ENCODE data around the gene CRHR2. TPM values are rescaled to one million over a fixed set of nuclear protein-coding genes. Genes with fewer than 3 reads are reported as not detected.

CRHR2 gene
- total and polyA plus RNA-seq, 12 donors = under 0.01 to 0.03 TPM; not detected in 10

DNA sequence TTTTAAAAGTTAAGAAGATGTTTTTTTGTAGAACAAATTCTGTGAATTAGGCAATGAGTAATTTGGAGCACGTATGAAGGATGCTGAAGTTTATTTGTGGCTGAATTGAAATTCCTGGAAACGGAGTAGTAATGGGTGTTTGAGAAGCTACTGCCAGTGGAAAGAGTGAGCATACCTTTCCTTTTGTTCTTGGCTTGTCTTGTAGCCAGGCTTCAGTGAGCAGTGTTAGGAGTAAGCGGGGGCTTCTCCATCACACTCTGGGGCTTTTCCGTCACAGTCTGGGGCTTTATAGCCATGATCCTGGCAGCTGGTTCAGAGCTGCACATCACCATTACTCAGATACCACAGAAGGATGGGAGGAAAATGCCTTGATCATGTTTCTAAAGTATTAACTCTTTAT is 55.2 kb downstream of the CRHR2 start:
- intact Hi-C loops (cut with DNase I) = no loop called here
- TF ChIP-seq, protein P1, sequence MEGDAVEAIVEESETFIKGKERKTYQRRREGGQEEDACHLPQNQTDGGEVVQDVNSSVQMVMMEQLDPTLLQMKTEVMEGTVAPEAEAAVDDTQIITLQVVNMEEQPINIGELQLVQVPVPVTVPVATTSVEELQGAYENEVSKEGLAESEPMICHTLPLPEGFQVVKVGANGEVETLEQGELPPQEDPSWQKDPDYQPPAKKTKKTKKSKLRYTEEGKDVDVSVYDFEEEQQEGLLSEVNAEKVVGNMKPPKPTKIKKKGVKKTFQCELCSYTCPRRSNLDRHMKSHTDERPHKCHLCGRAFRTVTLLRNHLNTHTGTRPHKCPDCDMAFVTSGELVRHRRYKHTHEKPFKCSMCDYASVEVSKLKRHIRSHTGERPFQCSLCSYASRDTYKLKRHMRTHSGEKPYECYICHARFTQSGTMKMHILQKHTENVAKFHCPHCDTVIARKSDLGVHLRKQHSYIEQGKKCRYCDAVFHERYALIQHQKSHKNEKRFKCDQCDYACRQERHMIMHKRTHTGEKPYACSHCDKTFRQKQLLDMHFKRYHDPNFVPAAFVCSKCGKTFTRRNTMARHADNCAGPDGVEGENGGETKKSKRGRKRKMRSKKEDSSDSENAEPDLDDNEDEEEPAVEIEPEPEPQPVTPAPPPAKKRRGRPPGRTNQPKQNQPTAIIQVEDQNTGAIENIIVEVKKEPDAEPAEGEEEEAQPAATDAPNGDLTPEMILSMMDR (IDR thresholded peaks at IDR 0.05) = no peak
- TF ChIP-seq POLR2A (IDR thresholded peaks at IDR 0.05) = no peak
- H3K4me3 ChIP-seq = no peak overlapping the region
- DNase-seq = no peak
- peaks cover 0 to 72% of the 10 kb centered on the region in 2 donors for H3K36me3 ChIP-seq (replicated peaks in 1 of 2)
- WGBS, 4 donors = 90 to 97% (median 93%) methylated on average over 4 of the region's 4 CpGs
- H3K27me3 ChIP-seq = no peaks in the 10 kb centered on the region
- H3K4me1 ChIP-seq (replicated peaks in 1 of 2) = no peaks in the 10 kb centered on the region
- no peak overlapping the region for H3K27ac ChIP-seq
- no peaks in the 10 kb centered on the region for H3K9me3 ChIP-seq (replicated peaks in 1 of 3)

DNA sequence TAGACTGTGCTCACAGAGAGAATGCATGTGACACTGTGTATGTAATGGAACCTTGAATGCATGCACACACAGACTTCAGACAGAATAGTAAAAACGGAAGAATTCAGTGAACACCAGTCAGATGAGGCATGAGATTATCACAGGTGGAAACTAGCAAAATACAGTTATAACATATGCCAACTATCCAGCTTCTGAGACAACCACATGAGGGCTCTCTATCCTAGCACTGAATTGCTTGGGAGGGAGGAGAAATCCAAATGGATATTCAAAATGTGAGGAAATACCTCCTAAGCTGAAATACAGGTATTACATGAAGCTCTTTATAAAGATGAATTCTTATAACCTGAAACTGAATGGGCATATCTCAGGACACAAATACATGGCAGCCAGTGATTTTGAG is 57.0 kb downstream of the CRHR2 start:
- no peaks in the 10 kb centered on the region for H3K27me3 ChIP-seq
- H3K27ac ChIP-seq = no peak overlapping the region
- TF ChIP-seq, protein P1 (IDR thresholded peaks at IDR 0.05) = peak in 2 of 6 experiments; percentile 16 to 26
- TF ChIP-seq POLR2A (IDR thresholded peaks at IDR 0.05) = no peak
- DNase-seq = no peak
- no peaks in the 10 kb centered on the region for H3K4me1 ChIP-seq (replicated peaks in 1 of 2)
- H3K4me3 ChIP-seq = no peak overlapping the region
- 63 to 95% (median 81%) methylated on average over 1 of the region's 1 CpG for WGBS, 4 donors
- peaks cover 0 to 71% of the 10 kb centered on the region in 2 donors for H3K36me3 ChIP-seq (replicated peaks in 1 of 2)
- intact Hi-C loops (cut with DNase I) = no loop called here
- H3K9me3 ChIP-seq (replicated peaks in 1 of 3) = no peaks in the 10 kb centered on the region

DNA sequence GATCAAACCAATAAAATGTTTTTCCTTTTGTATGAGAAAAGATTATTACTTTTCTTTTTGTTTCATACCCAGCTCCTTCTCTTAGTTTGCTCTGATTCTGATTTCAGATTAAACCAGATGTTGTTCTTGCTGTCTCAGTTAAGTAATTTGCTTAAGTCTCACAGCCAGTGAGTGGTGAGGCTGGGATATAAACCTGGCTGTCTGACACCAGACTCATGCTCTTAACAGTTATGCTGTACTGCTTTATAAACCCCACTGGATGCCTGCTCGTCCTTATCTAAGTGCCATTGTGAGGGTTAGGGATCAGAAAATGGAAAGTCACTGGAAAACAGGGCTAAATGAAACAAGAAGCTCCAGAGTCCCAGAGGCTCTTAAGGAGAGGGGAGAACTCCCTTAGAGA is 63.3 kb downstream of the CRHR2 start:
- 80 to 90% (median 86%) methylated on average over 1 of the region's 1 CpG for WGBS, 4 donors
- H3K9me3 ChIP-seq (replicated peaks in 1 of 3) = no peaks in the 10 kb centered on the region
- H3K4me1 ChIP-seq (replicated peaks in 1 of 2) = no peaks in the 10 kb centered on the region
- H3K27me3 ChIP-seq = no peaks in the 10 kb centered on the region
- intact Hi-C loops (cut with DNase I) = no loop called here
- H3K4me3 ChIP-seq = no peak overlapping the region
- DNase-seq = no peak
- TF ChIP-seq, protein P1 (IDR thresholded peaks at IDR 0.05) = no peak
- no peak for TF ChIP-seq POLR2A (IDR thresholded peaks at IDR 0.05)
- H3K36me3 ChIP-seq (replicated peaks in 1 of 2) = peaks cover 0 to 45% of the 10 kb centered on the region in 2 donors
- H3K27ac ChIP-seq = no peak overlapping the region

DNA sequence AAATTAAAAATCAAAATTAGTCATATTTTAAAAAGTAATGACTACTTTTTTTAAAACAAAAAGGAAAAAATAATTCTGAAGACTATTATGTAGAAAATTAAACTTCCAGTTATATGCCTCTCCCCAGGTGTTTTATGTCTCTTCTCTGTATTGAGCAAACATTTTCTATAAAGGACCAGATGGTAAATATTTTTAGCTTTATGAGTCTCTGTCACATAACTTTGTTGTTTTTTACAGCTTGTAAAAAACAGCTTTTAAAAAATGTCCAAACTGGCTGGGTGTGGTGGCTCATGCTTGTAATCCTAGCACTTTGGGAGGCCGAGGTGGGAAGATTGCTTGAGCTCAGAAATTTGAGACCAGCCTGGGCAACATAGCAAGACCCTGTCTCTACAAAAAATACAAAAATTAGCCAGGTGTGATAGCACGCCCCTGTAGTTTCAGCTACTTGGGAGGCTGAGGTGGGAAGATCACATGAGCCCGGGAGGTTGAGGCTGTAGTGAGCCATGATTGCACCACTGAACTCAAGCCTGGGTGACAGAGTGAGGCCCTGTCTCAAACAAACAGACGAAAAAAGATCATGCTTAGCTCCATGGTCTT is 64.1 kb downstream of the CRHR2 start:
- H3K36me3 ChIP-seq (replicated peaks in 1 of 2) = peaks cover 0 to 50% of the 10 kb centered on the region in 2 donors
- no peak overlapping the region for H3K4me3 ChIP-seq
- no peak for TF ChIP-seq POLR2A (IDR thresholded peaks at IDR 0.05)
- TF ChIP-seq, protein P1 (IDR thresholded peaks at IDR 0.05) = no peak
- intact Hi-C loops (cut with DNase I) = no loop called here
- 92 to 98% (median 95%) methylated on average over 4 of the region's 4 CpGs for WGBS, 4 donors
- no peaks in the 10 kb centered on the region for H3K4me1 ChIP-seq (replicated peaks in 1 of 2)
- H3K27ac ChIP-seq = no peak overlapping the region
- no peaks in the 10 kb centered on the region for H3K9me3 ChIP-seq (replicated peaks in 1 of 3)
- DNase-seq = no peak
- no peaks in the 10 kb centered on the region for H3K27me3 ChIP-seq
